Activated CD4-positive, alpha-beta memory T cell treated with anti-CD3 and anti-CD28 coated beads, Interleukin-2, amount 10 ng/mL, durations not matched to agents 7 days and 5 days (primary cell): ENCODE results near the gene HNRNPAB. TPM values are rescaled to one million over a fixed set of nuclear protein-coding genes. Genes with fewer than 3 reads are reported as not detected.

Experiments
- CTCF ChIA-PET: fragments of 350-600 bp; sonication (Branson Sonifier 250); formaldehyde crosslinking; loops from one replicate; lab custom pipeline; 2021; ENCODE audit warnings: antibody characterized with exemption, inconsistent platforms; lab: Charles Lee
- POLR2A ChIA-PET: fragments of 350-600 bp; sonication (Branson Sonifier 250); formaldehyde crosslinking; loops from one replicate; lab custom pipeline; 2021; ENCODE audit warnings: antibody characterized with exemption; lab: Charles Lee
- DNase-seq: peaks from one replicate; pipeline ENCODE4 v3.0.0-alpha.2; 2020
- H3K27ac Mint-ChIP-seq: one replicate; pipeline ENCODE4 v1.8.0; 2021; ENCODE audit warnings: mild to moderate bottlenecking, mixed read lengths
- H3K27me3 Mint-ChIP-seq: one replicate; pipeline ENCODE4 v1.8.0; 2021; ENCODE audit warnings: mixed read lengths
- H3K36me3 Mint-ChIP-seq: one replicate; pipeline ENCODE4 v1.8.0; 2021; ENCODE audit warnings: low read depth, mixed read lengths
- H3K4me1 Mint-ChIP-seq: one replicate; pipeline ENCODE4 v1.8.0; 2021; ENCODE audit warnings: mixed read lengths
- H3K4me3 Mint-ChIP-seq: one replicate; pipeline ENCODE4 v1.8.0; 2021; ENCODE audit warnings: mild to moderate bottlenecking, mixed read lengths
- H3K9me3 Mint-ChIP-seq: one replicate; pipeline ENCODE4 v1.8.0; 2021; ENCODE audit warnings: mixed read lengths
- total RNA-seq, 2 experiments: library from RNA; stranded (reverse); gene quantifications; one replicate each; pipeline ENCODE4 v1.2.3, GENCODE V29; 2021

The HNRNPAB gene
- total RNA-seq, result 100 to 1,000 TPM; 177 to 186 TPM

GRCh38 chr5:178204182-178204934 is at the start of gene HNRNPAB:
Gene HNRNPAB, plus strand, starts transcription at chr5:178204533. Its CDS starts 305 bp downstream, at chr5:178204838.
- DNase-seq, result peak; percentile 95
- ChIA-PET CTCF (interaction anchor here (0.6 to 1.5 kb wide), 7 partner anchors 23 to 598 kb away, joined by 3 to 7 read pairs (median 4); partner anchors contain the start of genes NHP2 and PHYKPL), POLR2A (interaction anchor here (0.6 to 4.6 kb wide), 35 partner anchors 9 to 1767 kb away, joined by 3 to 87 read pairs (median 5); partner anchors contain the start of genes B4GALT7, CLK4, DDX41 and HNRNPH1)
- peaks cover 42% of the 10 kb centered on the region for H3K36me3 Mint-ChIP-seq
- H3K4me1 Mint-ChIP-seq, result peaks cover 38% of the 10 kb centered on the region
- no peaks in the 10 kb centered on the region for H3K9me3 Mint-ChIP-seq
- peaks cover 2% of the 10 kb centered on the region for H3K27me3 Mint-ChIP-seq
- peak within 1 kb of the TSS; percentile 98 for H3K27ac Mint-ChIP-seq
- peak within 1 kb of the TSS; percentile 98 for H3K4me3 Mint-ChIP-seq

DNA sequence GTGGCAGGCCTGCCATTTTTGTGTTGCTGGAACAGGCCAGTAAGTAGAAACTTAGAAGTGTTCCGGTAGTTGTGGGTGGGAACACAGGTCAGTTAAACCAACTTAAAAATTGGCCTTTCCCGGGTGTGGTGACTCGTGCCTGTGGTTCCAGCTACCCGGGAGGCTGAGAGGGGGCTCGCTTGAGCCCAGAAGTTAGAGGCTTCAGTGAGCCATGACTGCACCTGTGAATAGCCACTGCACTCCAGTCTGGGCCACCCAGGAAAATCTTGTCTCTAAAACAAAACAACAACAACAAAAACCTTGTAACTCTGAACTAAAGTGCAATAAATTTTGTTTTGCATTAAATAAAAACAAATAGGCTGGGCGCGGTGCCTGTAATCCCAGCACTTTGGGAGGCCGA is 49.3 kb upstream of the HNRNPAB start:
- no peak overlapping the region for H3K4me3 Mint-ChIP-seq
- DNase-seq, result no peak
- peaks cover 11% of the 10 kb centered on the region for H3K36me3 Mint-ChIP-seq

GRCh38 chr5:178160176-178160575 is 44.2 kb upstream of the HNRNPAB start:
- ChIA-PET POLR2A (no interaction called here), CTCF (no interaction called here)
- H3K27ac Mint-ChIP-seq, result no peak overlapping the region
- no peaks in the 10 kb centered on the region for H3K36me3 Mint-ChIP-seq
- DNase-seq, result no peak
- H3K9me3 Mint-ChIP-seq, result no peaks in the 10 kb centered on the region
- no peak overlapping the region for H3K4me3 Mint-ChIP-seq
- H3K27me3 Mint-ChIP-seq, result peaks cover 8% of the 10 kb centered on the region
- peaks cover 6% of the 10 kb centered on the region for H3K4me1 Mint-ChIP-seq

More for the DNA sequence above, 49.3 kb upstream of the HNRNPAB start:
- Mint-ChIP-seq H3K4me1 (peaks cover 37% of the 10 kb centered on the region), H3K27me3 (no peaks in the 10 kb centered on the region), H3K27ac (no peak overlapping the region), H3K9me3 (no peaks in the 10 kb centered on the region)
- ChIA-PET CTCF (interaction anchor here (3.6 to 3.8 kb wide), 2 partner anchors 34 to 79 kb away, joined by 25 to 26 read pairs; no protein-coding TSS in a partner anchor), POLR2A (no interaction called here)

DNA sequence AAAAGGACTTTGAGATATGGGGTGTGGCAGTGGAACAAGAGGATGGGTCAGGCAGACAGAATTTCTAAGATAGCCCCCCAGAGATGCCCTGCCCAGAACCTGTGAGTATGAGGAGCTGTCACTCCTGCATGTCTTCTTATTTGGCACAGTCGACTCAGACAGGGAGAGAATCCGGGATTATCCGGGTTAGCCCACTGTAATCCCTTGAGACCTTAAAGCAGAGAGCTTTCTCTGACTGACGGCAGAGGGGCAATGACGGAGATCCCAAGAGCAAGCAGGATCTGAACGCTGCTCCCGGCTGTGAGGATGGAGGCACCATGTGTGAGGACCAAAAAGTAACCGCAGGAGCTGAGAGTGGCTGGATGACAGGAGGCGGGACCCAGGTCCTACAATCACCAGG is 41.9 kb upstream of the HNRNPAB start:
- H3K9me3 Mint-ChIP-seq, result no peaks in the 10 kb centered on the region
- POLR2A ChIA-PET, result interaction anchor here (1.1 to 1.6 kb wide), 3 partner anchors 9 to 563 kb away, joined by 3 to 4 read pairs (median 4); partner anchors contain the start of gene NHP2
- no peak for DNase-seq
- CTCF ChIA-PET, result interaction anchor here (0.8 to 2.5 kb wide), 4 partner anchors 10 to 86 kb away, joined by 3 to 26 read pairs (median 5); no protein-coding TSS in a partner anchor
- H3K4me1 Mint-ChIP-seq, result peaks cover 6% of the 10 kb centered on the region
- no peak overlapping the region for H3K27ac Mint-ChIP-seq
- H3K27me3 Mint-ChIP-seq, result peaks cover 8% of the 10 kb centered on the region
- no peak overlapping the region for H3K4me3 Mint-ChIP-seq
- H3K36me3 Mint-ChIP-seq, result no peaks in the 10 kb centered on the region

- no peak overlapping the region for H3K4me3 Mint-ChIP-seq
- DNase-seq, result peak; percentile 92
- no peak overlapping the region for H3K27ac Mint-ChIP-seq
- POLR2A ChIA-PET, result no interaction called here
- CTCF ChIA-PET, result interaction anchor here (0.6 to 2.5 kb wide), 3 partner anchors 9 to 88 kb away, joined by 3 to 26 read pairs (median 3); no protein-coding TSS in a partner anchor
- peaks cover 8% of the 10 kb centered on the region for H3K27me3 Mint-ChIP-seq
- peaks cover 6% of the 10 kb centered on the region for H3K4me1 Mint-ChIP-seq
- H3K9me3 Mint-ChIP-seq, result no peaks in the 10 kb centered on the region
- H3K36me3 Mint-ChIP-seq, result no peaks in the 10 kb centered on the region
Observed at GRCh38 chr5:178163772-178164735, 40.3 kb upstream of the HNRNPAB start.

- CTCF ChIA-PET, result no interaction called here
- H3K4me1 Mint-ChIP-seq, result peaks cover 6% of the 10 kb centered on the region
- H3K27ac Mint-ChIP-seq, result no peak overlapping the region
- no peak for DNase-seq
- no peaks in the 10 kb centered on the region for H3K9me3 Mint-ChIP-seq
- H3K36me3 Mint-ChIP-seq, result no peaks in the 10 kb centered on the region
- H3K4me3 Mint-ChIP-seq, result no peak overlapping the region
- POLR2A ChIA-PET, result interaction anchor here (0.6 kb wide), 1 partner anchor 39 kb away, joined by 3 read pairs; the partner anchor contains the start of gene HNRNPAB
- H3K27me3 Mint-ChIP-seq, result peaks cover 18% of the 10 kb centered on the region
Observed at GRCh38 chr5:178165581-178165980, 38.8 kb upstream of the HNRNPAB start.

DNA sequence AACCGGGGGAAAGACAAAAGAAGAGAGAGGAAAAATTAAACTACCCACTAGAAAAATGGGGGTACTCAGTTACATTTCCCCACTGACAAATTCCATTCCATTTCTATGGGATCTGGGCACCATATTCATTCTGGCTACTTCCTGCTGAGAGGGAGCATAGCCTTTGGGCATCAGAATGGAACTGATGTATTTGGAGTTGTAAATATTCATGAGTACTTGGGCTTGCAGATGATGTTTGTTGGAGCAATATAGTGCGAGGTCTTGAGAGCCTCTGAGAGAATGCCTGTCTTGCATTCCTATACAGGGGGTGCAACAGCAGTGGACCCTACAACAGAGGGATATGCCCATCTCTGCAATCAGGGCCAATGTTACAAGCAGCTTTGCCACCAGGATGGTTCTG is 33.9 kb upstream of the HNRNPAB start:
- H3K27ac Mint-ChIP-seq, result no peak overlapping the region
- no peaks in the 10 kb centered on the region for H3K4me1 Mint-ChIP-seq
- ChIA-PET POLR2A (no interaction called here), CTCF (no interaction called here)
- no peak overlapping the region for H3K4me3 Mint-ChIP-seq
- DNase-seq, result no peak
- no peaks in the 10 kb centered on the region for H3K36me3 Mint-ChIP-seq
- H3K27me3 Mint-ChIP-seq, result peaks cover 12% of the 10 kb centered on the region
- no peaks in the 10 kb centered on the region for H3K9me3 Mint-ChIP-seq

DNA sequence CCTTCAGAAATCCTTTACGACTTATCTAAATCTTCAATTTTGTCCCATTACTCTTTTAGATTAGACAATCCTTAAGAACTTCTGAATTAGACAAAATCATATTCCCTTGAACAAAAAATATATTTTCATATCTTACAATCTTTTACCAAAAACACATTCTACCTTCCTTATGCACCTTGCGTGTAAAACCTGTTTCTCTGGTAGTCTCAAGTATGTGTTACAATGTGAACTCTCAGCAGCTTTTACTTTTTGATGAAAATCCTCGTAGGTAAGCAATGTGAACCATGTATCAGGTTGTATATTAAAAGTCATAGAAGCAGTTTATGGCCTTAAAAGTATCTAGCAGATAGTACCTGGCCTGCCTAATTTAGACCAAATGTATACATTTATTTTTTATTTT is 29.9 kb upstream of the HNRNPAB start:
- H3K4me3 Mint-ChIP-seq, result no peak overlapping the region
- no peak for DNase-seq
- H3K27me3 Mint-ChIP-seq, result peaks cover 13% of the 10 kb centered on the region
- ChIA-PET POLR2A (no interaction called here), CTCF (no interaction called here)
- no peaks in the 10 kb centered on the region for H3K36me3 Mint-ChIP-seq
- H3K4me1 Mint-ChIP-seq, result no peaks in the 10 kb centered on the region
- no peak overlapping the region for H3K27ac Mint-ChIP-seq
- no peaks in the 10 kb centered on the region for H3K9me3 Mint-ChIP-seq

DNA sequence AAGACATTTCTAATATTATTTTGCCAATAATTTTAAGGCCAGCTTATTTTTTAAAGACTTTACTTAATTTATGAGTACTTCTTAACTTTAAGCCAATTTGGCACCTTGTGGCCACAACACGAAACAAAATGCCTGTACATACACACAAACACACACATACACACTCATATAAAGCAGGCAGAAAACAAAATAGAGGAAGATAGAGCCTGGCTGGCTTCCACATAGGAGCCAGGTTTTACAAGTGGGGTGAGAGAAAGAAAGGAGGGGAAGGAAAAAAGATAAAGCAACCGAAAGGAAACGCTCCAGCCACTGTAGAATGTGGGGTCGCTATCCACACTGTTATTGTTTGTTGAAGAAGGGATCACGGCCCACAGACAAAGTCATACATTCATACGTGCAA is 27.5 kb upstream of the HNRNPAB start:
- no peaks in the 10 kb centered on the region for H3K4me1 Mint-ChIP-seq
- DNase-seq, result no peak
- no peaks in the 10 kb centered on the region for H3K9me3 Mint-ChIP-seq
- H3K4me3 Mint-ChIP-seq, result no peak overlapping the region
- CTCF ChIA-PET, result no interaction called here
- POLR2A ChIA-PET, result no interaction called here
- no peak overlapping the region for H3K27ac Mint-ChIP-seq
- H3K36me3 Mint-ChIP-seq, result no peaks in the 10 kb centered on the region
- peaks cover 7% of the 10 kb centered on the region for H3K27me3 Mint-ChIP-seq

GRCh38 chr5:178177569-178177968 is 26.8 kb upstream of the HNRNPAB start:
- no peak overlapping the region for H3K27ac Mint-ChIP-seq
- no peaks in the 10 kb centered on the region for H3K9me3 Mint-ChIP-seq
- ChIA-PET POLR2A (no interaction called here), CTCF (no interaction called here)
- DNase-seq, result no peak
- H3K4me3 Mint-ChIP-seq, result no peak overlapping the region
- H3K36me3 Mint-ChIP-seq, result no peaks in the 10 kb centered on the region
- H3K27me3 Mint-ChIP-seq, result peaks cover 7% of the 10 kb centered on the region
- H3K4me1 Mint-ChIP-seq, result peaks cover 7% of the 10 kb centered on the region

- no peak for DNase-seq
- Mint-ChIP-seq H3K27ac (no peak overlapping the region), H3K9me3 (no peaks in the 10 kb centered on the region), H3K36me3 (no peaks in the 10 kb centered on the region), H3K4me1 (peaks cover 7% of the 10 kb centered on the region), H3K4me3 (no peak overlapping the region), H3K27me3 (peaks cover 7% of the 10 kb centered on the region)
- ChIA-PET POLR2A (no interaction called here), CTCF (interaction anchor here (1.5 kb wide), 1 partner anchor 9 kb away, joined by 4 read pairs; no protein-coding TSS in a partner anchor)
Observed at GRCh38 chr5:178180141-178180863, 24.0 kb upstream of the HNRNPAB start.
